ENCODE data around the gene ZFP3. TPM values are rescaled to one million over a fixed set of nuclear protein-coding genes. Genes with fewer than 3 reads are reported as not detected.

The ZFP3 gene
- total RNA-seq, 4 donors from 2014 or later: 1.4 to 6.1 (median 2.3) TPM

Small RNA genes lying within 50 kb of the gene (small RNA-seq; reads per million reads assigned to genes)
- 0 reads per million in 4 donors for gene AC012146.4

Other genes starting within 250 kb of the ZFP3 start
- gene MINK1, start 245.1 kb upstream of the ZFP3 start, total RNA-seq: 100 to 1,000 TPM in 3 of 4 donors, 10 to 100 TPM in 1; 50.1 to 156 (median 117) TPM
- 1 to 10 TPM in 1 of 4 donors, under 1 TPM in 3; 0.27 to 2.7 (median 0.92) TPM for gene C17orf107, start 178.9 kb upstream of the ZFP3 start, total RNA-seq
- under 1 TPM in 1 of 4 donors, not detected in 3; 0.57 TPM for gene CHRNE, start 175.4 kb upstream of the ZFP3 start, total RNA-seq
- not detected for gene GP1BA, start 146.2 kb upstream of the ZFP3 start, total RNA-seq
- 10 to 100 TPM; 29.3 to 54.2 (median 42.2) TPM for gene SLC25A11, start 138.4 kb upstream of the ZFP3 start, total RNA-seq
- 10 to 100 TPM; 42.3 to 57.4 (median 54.2) TPM for gene RNF167, start 138.2 kb upstream of the ZFP3 start, total RNA-seq
- 100 to 1,000 TPM; 520 to 970 (median 715) TPM for gene PFN1, start 129.9 kb upstream of the ZFP3 start, total RNA-seq
- gene ENO3, start 127.3 kb upstream of the ZFP3 start, total RNA-seq: 1 to 10 TPM in 2 of 4 donors, under 1 TPM in 1, not detected in 1; 0.31 to 3.6 (median 1.5) TPM
- gene SPAG7, start 110.7 kb upstream of the ZFP3 start, total RNA-seq: 10 to 100 TPM; 34.5 to 48.8 (median 39.5) TPM
- gene CAMTA2, start 90.8 kb upstream of the ZFP3 start, total RNA-seq: 10 to 100 TPM in 3 of 4 donors, 1 to 10 TPM in 1; 6.9 to 19.6 (median 13.4) TPM
- gene INCA1, start 80.9 kb upstream of the ZFP3 start, total RNA-seq: 1 to 10 TPM in 1 of 4 donors, under 1 TPM in 1, not detected in 2; 0.31 to 1.1 TPM
- 10 to 100 TPM; 66.9 to 93.3 (median 81.7) TPM for gene KIF1C, start 80.5 kb upstream of the ZFP3 start, total RNA-seq
- gene SLC52A1, start 43.0 kb upstream of the ZFP3 start, total RNA-seq: 1 to 10 TPM in 2 of 4 donors, under 1 TPM in 2; 0.26 to 1.4 (median 1.1) TPM
- 1 to 10 TPM; 4.5 to 7.8 (median 5.8) TPM for gene ZNF232, start 33.4 kb downstream of the ZFP3 start, total RNA-seq
- under 1 TPM in 2 of 4 donors, not detected in 2; under 0.01 to 0.09 TPM for gene USP6, start 37.6 kb downstream of the ZFP3 start, total RNA-seq
- gene ZNF594, start 113.4 kb downstream of the ZFP3 start, total RNA-seq: 10 to 100 TPM in 1 of 4 donors, 1 to 10 TPM in 3; 2.0 to 13.4 (median 5.1) TPM
- gene SCIMP, start 156.4 kb downstream of the ZFP3 start, total RNA-seq: 1 to 10 TPM in 2 of 4 donors, under 1 TPM in 2; 0.45 to 3.7 (median 1.2) TPM
- 10 to 100 TPM in 3 of 4 donors, 1 to 10 TPM in 1; 9.9 to 33.2 (median 23.3) TPM for gene RABEP1, start 203.8 kb downstream of the ZFP3 start, total RNA-seq